MM.1S (cell line): Measurements from ENCODE around the gene KRTAP4-1.
A peak's percentile ranks its signal among the peaks of the same experiment; 100 is the strongest.
"Not testable (repeated sequence)": the region's sequence is repeated elsewhere in the genome, so short reads cannot be mapped to it uniquely, and the experiment has no call there.

Experiments used
- DNase-seq: peaks from one replicate; pipeline ENCODE4 v3.0.0-alpha.2; 2015
- H2AFZ ChIP-seq: fragments of 300-600 bp; sonication (generic); 2 replicates; pipeline ENCODE4 v1.6.0; 2016; ENCODE audit warnings: antibody characterized with exemption, low read length
- H3F3A ChIP-seq: fragments of 300-600 bp; sonication (generic); 2 replicates; pipeline ENCODE4 v1.6.1; 2016; ENCODE audit warnings: mild to moderate bottlenecking, antibody characterized with exemption, low read length, moderate library complexity, mixed read lengths; ENCODE audit not compliant: insufficient read depth
- H3K27ac ChIP-seq: fragments of 300-600 bp; sonication (generic); 2 replicates; pipeline ENCODE4 v1.5.1; 2016; ENCODE audit warnings: mild to moderate bottlenecking, low read length
- H3K27me3 ChIP-seq: fragments of 300-600 bp; sonication (generic); replicated peaks from 2 replicates; pipeline ENCODE4 v1.6.0; 2016; ENCODE audit warnings: low read length; ENCODE audit not compliant: insufficient read depth
- H3K36me3 ChIP-seq: fragments of 300-600 bp; sonication (generic); replicated peaks from 2 replicates; pipeline ENCODE4 v1.6.1; 2016; ENCODE audit warnings: mild to moderate bottlenecking, low read length, mixed read lengths; ENCODE audit not compliant: insufficient read depth
- H3K4me1 ChIP-seq: fragments of 300-600 bp; sonication (generic); 2 replicates; pipeline ENCODE4 v1.6.1; 2016; ENCODE audit warnings: low read length, mixed read lengths
- H3K4me2 ChIP-seq: fragments of 300-600 bp; sonication (generic); 2 replicates; pipeline ENCODE4 v1.6.0; 2016; ENCODE audit warnings: low read depth, low read length
- H3K4me3 ChIP-seq: fragments of 300-600 bp; sonication (generic); 2 replicates; pipeline ENCODE4 v1.5.1; 2016; ENCODE audit warnings: low read length, mixed read lengths
- H3K79me2 ChIP-seq: fragments of 300-600 bp; sonication (generic); 2 replicates; pipeline ENCODE4 v1.6.1; 2016; ENCODE audit warnings: mixed run types, low read length, mixed read lengths
- H3K9ac ChIP-seq: fragments of 300-600 bp; sonication (generic); 2 replicates; pipeline ENCODE4 v1.6.1; 2016; ENCODE audit warnings: low read length, mixed read lengths
- H3K9me2 ChIP-seq: fragments of 300-600 bp; sonication (generic); replicated peaks from 2 replicates; pipeline ENCODE4 v1.6.1; 2016; ENCODE audit warnings: mild to moderate bottlenecking, low read length, mixed read lengths; ENCODE audit not compliant: insufficient read depth
- H3K9me3 ChIP-seq: fragments of 300-600 bp; sonication (generic); replicated peaks from 2 replicates; pipeline ENCODE4 v1.6.1; 2016; ENCODE audit warnings: mild to moderate bottlenecking, low read length, mixed read lengths; ENCODE audit not compliant: insufficient read depth
- H4K20me1 ChIP-seq: fragments of 300-600 bp; sonication (generic); 2 replicates; pipeline ENCODE4 v1.6.1; 2016; ENCODE audit warnings: mild to moderate bottlenecking, low read length, moderate library complexity, mixed read lengths; ENCODE audit not compliant: insufficient read depth
- EZH2 ChIP-seq: fragments of 300-600 bp; sonication (generic); optimal IDR thresholded peaks from 2 replicates; pipeline ENCODE3; 2017; ENCODE audit warnings: low read depth, mild to moderate bottlenecking, antibody characterized with exemption, low read length, mixed read lengths
- EZH2phosphoT487 ChIP-seq: fragments of 300-600 bp; sonication (generic); IDR thresholded peaks from 2 replicates; pipeline ENCODE4 v1.6.1; 2018; ENCODE audit warnings: antibody characterized with exemption, low read length
- TF ChIP-seq, protein P1 (sequence below): fragments of 300-600 bp; sonication (generic); IDR thresholded peaks from 2 replicates; pipeline ENCODE4 v1.5.1; 2016; ENCODE audit warnings: antibody characterized with exemption, low read length, mixed read lengths

Gene KRTAP4-1

GRCh38 chr17:41184480-41184961 is at the start of gene KRTAP4-1:
KRTAP4-1 (minus strand) TSS chr17:41184911; CDS start chr17:41184854, 57 bp downstream.
- Histone ChIP-seq H3K4me3 (no peak within 1 kb of the TSS), H3K27me3 (no peaks in the 10 kb centered on the region), H3K4me2 (no peak within 1 kb of the TSS), H3K9ac (no peak within 1 kb of the TSS), H3K79me2 (no peaks in the 10 kb centered on the region), H3K9me2 (no peaks in the 10 kb centered on the region), H4K20me1 (no peaks in the 10 kb centered on the region), H3K27ac (no peak within 1 kb of the TSS), H2AFZ (no peak within 1 kb of the TSS), H3K9me3 (no peaks in the 10 kb centered on the region), H3K36me3 (no peaks in the 10 kb centered on the region), H3F3A (no peaks in the 10 kb centered on the region), H3K4me1 (no peaks in the 10 kb centered on the region)
- TF ChIP-seq, protein P1, sequence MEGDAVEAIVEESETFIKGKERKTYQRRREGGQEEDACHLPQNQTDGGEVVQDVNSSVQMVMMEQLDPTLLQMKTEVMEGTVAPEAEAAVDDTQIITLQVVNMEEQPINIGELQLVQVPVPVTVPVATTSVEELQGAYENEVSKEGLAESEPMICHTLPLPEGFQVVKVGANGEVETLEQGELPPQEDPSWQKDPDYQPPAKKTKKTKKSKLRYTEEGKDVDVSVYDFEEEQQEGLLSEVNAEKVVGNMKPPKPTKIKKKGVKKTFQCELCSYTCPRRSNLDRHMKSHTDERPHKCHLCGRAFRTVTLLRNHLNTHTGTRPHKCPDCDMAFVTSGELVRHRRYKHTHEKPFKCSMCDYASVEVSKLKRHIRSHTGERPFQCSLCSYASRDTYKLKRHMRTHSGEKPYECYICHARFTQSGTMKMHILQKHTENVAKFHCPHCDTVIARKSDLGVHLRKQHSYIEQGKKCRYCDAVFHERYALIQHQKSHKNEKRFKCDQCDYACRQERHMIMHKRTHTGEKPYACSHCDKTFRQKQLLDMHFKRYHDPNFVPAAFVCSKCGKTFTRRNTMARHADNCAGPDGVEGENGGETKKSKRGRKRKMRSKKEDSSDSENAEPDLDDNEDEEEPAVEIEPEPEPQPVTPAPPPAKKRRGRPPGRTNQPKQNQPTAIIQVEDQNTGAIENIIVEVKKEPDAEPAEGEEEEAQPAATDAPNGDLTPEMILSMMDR = no peak
- no peak for TF ChIP-seq EZH2phosphoT487
- TF ChIP-seq EZH2 = no peak
- no peak for DNase-seq

DNA sequence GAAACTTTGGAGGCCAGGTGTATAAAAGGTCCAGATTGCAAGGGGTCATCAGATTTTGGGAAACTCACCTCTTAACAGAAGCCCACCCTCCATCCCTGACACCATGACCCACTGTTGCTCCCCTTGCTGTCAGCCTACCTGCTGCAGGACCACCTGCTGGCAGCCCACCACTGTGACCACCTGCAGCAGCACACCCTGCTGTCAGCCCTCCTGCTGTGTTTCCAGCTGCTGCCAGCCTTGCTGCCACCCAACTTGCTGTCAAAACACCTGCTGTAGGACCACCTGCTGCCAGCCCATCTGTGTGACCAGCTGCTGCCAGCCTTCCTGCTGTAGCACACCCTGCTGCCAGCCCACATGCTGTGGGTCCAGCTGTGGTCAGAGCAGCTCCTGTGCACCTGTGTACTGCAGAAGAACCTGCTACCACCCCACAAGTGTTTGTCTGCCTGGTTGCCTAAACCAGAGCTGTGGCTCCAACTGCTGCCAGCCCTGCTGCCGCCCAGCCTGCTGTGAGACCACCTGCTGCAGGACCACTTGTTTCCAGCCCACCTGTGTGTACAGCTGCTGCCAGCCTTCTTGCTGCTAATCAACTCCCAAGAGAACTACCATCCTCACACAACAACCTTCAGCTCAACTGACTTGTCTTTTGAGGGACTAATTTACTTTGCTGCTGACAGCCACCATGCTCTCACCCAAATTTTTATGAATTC is 47.8 kb upstream of the KRTAP4-1 start, which contains the start of gene KRTAP9-3:
KRTAP9-3 (plus strand) TSS at position 51 of the 707 bp plus-strand sequence; CDS start at position 104, 53 bp downstream.
- H3K4me3 ChIP-seq, H3K9ac ChIP-seq, H2AFZ ChIP-seq, H3K9me3 ChIP-seq, H3K4me1 ChIP-seq, H3K27ac ChIP-seq, H3F3A ChIP-seq, H4K20me1 ChIP-seq, H3K36me3 ChIP-seq, H3K4me2 ChIP-seq, H3K9me2 ChIP-seq, H3K27me3 ChIP-seq, H3K79me2 ChIP-seq: not testable (repeated sequence)
- DNase-seq = peak; percentile 41

GRCh38 chr17:41231731-41232130 is 47.0 kb upstream of the KRTAP4-1 start:
- Histone ChIP-seq H3K4me1 (0 out of 2 replicates have a peak, but pooled peaks cover 6% of the 10 kb centered on the region), H2AFZ (no peak overlapping the region), H3K27ac (no peak overlapping the region), H3K4me2 (no peak overlapping the region), H4K20me1 (no peaks in the 10 kb centered on the region), H3K36me3 (no peaks in the 10 kb centered on the region), H3K27me3 (no peaks in the 10 kb centered on the region), H3F3A (no peaks in the 10 kb centered on the region), H3K9ac (no peak overlapping the region), H3K4me3 (no peak overlapping the region), H3K79me2 (no peaks in the 10 kb centered on the region), H3K9me2 (no peaks in the 10 kb centered on the region), H3K9me3 (no peaks in the 10 kb centered on the region)
- TF ChIP-seq EZH2 (no peak), EZH2phosphoT487 (no peak)
- TF ChIP-seq, protein P1 = no peak
- DNase-seq = no peak

GRCh38 chr17:41230094-41230493 is 45.4 kb upstream of the KRTAP4-1 start:
- Histone ChIP-seq H3K79me2 (no peaks in the 10 kb centered on the region), H4K20me1 (no peaks in the 10 kb centered on the region), H3K9me3 (no peaks in the 10 kb centered on the region), H3K27ac (no peak overlapping the region), H2AFZ (no peak overlapping the region), H3K9ac (no peak overlapping the region), H3K27me3 (no peaks in the 10 kb centered on the region), H3K4me2 (no peak overlapping the region), H3K4me1 (0 out of 2 replicates have a peak, but pooled peaks cover 6% of the 10 kb centered on the region), H3K4me3 (no peak overlapping the region), H3F3A (no peaks in the 10 kb centered on the region), H3K9me2 (no peaks in the 10 kb centered on the region), H3K36me3 (no peaks in the 10 kb centered on the region)
- no peak for TF ChIP-seq EZH2
- DNase-seq = no peak

GRCh38 chr17:41226598-41227095 is 41.9 kb upstream of the KRTAP4-1 start, which contains the start of gene KRTAP9-2:
KRTAP9-2 (plus strand) TSS chr17:41226648; CDS start chr17:41226655, 7 bp downstream.
- H3K4me1 ChIP-seq, H3K9me3 ChIP-seq, H3K4me3 ChIP-seq, DNase-seq, H3K79me2 ChIP-seq, H2AFZ ChIP-seq, H4K20me1 ChIP-seq, H3F3A ChIP-seq, H3K36me3 ChIP-seq, H3K27me3 ChIP-seq, H3K9me2 ChIP-seq, H3K4me2 ChIP-seq, H3K9ac ChIP-seq, H3K27ac ChIP-seq: not testable (repeated sequence)
